Right kidney (tissue), 1 donor: ENCODE results near the gene TTC29.
"Not testable (repeated sequence)": the region's sequence is repeated elsewhere in the genome, so short reads cannot be mapped to it uniquely, and the experiment has no call there.

ENCODE experiments used
- DNase-seq: peaks from one replicate; pipeline ENCODE4 v3.0.0-alpha.2; 2016

The TTC29 gene

DNA sequence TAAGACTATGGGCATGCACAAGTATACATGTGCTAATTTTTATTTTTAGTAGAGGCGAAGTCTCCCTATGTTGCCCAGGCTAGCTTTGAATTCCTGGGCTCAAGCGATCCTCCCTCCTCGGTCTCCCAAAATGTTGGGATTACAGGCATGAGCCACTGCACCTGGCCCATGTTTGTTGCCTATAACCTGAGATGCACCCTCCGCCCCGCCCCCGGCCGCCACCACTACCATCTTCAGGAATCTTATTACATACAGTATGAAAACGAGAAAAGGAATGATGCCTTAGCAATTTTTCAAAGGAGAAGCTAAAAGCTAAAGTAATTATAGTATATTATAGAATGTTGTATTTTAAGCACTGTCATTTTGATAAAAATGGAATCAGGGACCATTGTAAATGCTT, 245.8 kb downstream of the TTC29 start:
- DNase-seq: no peak

- no peak for DNase-seq
Measured at GRCh38 chr4:146674829-146675570, 270.7 kb downstream of the TTC29 start.

- DNase-seq: not testable (repeated sequence)
Measured at GRCh38 chr4:146663968-146664311, 281.7 kb downstream of the TTC29 start.

GRCh38 chr4:146661367-146661766, 284.3 kb downstream of the TTC29 start:
- DNase-seq: no peak
